Loucy (cell line): Measurements from ENCODE around the gene SLC35F6.

Source experiments
- H2AFZ ChIP-seq: fragments of 200-600 bp; sonication (generic); 2 replicates; pipeline ENCODE4 v1.6.0; 2016; ENCODE audit warnings: antibody characterized with exemption, mild to moderate bottlenecking, low read length, moderate library complexity
- H3F3A ChIP-seq: fragments of 200-600 bp; 2 replicates; pipeline ENCODE4 v1.6.0; 2016; ENCODE audit warnings: antibody characterized with exemption, low read depth, mild to moderate bottlenecking
- H3K27me3 ChIP-seq: fragments of 200-600 bp; sonication (generic); 2 replicates; pipeline ENCODE4 v1.6.1; 2014; ENCODE audit warnings: low read length, mild to moderate bottlenecking; ENCODE audit not compliant: insufficient read depth, poor library complexity, severe bottlenecking
- H3K36me3 ChIP-seq: fragments of 200-600 bp; sonication (generic); 2 replicates; pipeline ENCODE4 v1.6.1; 2016; ENCODE audit warnings: low read length; ENCODE audit not compliant: insufficient read depth
- H3K4me1 ChIP-seq: fragments of 200-600 bp; sonication (generic); 2 replicates; pipeline ENCODE4 v1.5.1; 2014; ENCODE audit warnings: low read length, mild to moderate bottlenecking; ENCODE audit not compliant: insufficient read depth, poor library complexity, severe bottlenecking
- H3K4me2 ChIP-seq: fragments of 200-600 bp; sonication (generic); 2 replicates; pipeline ENCODE4 v1.6.0; 2014; ENCODE audit warnings: antibody characterized with exemption, low read length, low read depth, mild to moderate bottlenecking; ENCODE audit not compliant: poor library complexity, severe bottlenecking
- H3K4me3 ChIP-seq: fragments of 200-600 bp; sonication (generic); 2 replicates; pipeline ENCODE4 v1.5.1; 2014; ENCODE audit warnings: low read length, mild to moderate bottlenecking, mixed read lengths; ENCODE audit not compliant: poor library complexity, severe bottlenecking
- H3K79me2 ChIP-seq: fragments of 200-600 bp; sonication (generic); 2 replicates; pipeline ENCODE4 v1.6.1; 2014; ENCODE audit warnings: low read length; ENCODE audit not compliant: insufficient read depth
- H3K9ac ChIP-seq: fragments of 200-600 bp; sonication (generic); 2 replicates; pipeline ENCODE4 v1.6.0; 2014; ENCODE audit warnings: mild to moderate bottlenecking, low read depth, low read length, moderate library complexity; ENCODE audit not compliant: poor library complexity, severe bottlenecking
- H3K9me2 ChIP-seq: fragments of 200-600 bp; sonication (generic); replicated peaks from 2 replicates; pipeline ENCODE4 v1.6.1; 2016; ENCODE audit warnings: low read depth, low read length, mixed read lengths
- H3K9me3 ChIP-seq: fragments of 200-600 bp; sonication (generic); 2 replicates; pipeline ENCODE4 v1.6.1; 2014; ENCODE audit warnings: mild to moderate bottlenecking, antibody characterized with exemption, low read length, low read depth; ENCODE audit not compliant: insufficient read depth
- H4K20me1 ChIP-seq: fragments of 200-600 bp; sonication (generic); 2 replicates; pipeline ENCODE4 v1.6.0; 2014; ENCODE audit warnings: antibody characterized with exemption, low read length, mild to moderate bottlenecking; ENCODE audit not compliant: insufficient read depth, poor library complexity, severe bottlenecking
- EZH2phosphoT487 ChIP-seq: fragments of 200-600 bp; IDR thresholded peaks from 2 replicates; pipeline ENCODE4 v1.6.1; 2018; ENCODE audit warnings: antibody characterized with exemption, mild to moderate bottlenecking, moderate library complexity, borderline replicate concordance
- TF ChIP-seq, protein P1 (sequence below): fragments of 200-600 bp; sonication (generic); conservative IDR thresholded peaks from 2 replicates; pipeline ENCODE4 v1.5.1; 2014; ENCODE audit warnings: mild to moderate bottlenecking, antibody characterized with exemption, low read length

The SLC35F6 gene

DNA sequence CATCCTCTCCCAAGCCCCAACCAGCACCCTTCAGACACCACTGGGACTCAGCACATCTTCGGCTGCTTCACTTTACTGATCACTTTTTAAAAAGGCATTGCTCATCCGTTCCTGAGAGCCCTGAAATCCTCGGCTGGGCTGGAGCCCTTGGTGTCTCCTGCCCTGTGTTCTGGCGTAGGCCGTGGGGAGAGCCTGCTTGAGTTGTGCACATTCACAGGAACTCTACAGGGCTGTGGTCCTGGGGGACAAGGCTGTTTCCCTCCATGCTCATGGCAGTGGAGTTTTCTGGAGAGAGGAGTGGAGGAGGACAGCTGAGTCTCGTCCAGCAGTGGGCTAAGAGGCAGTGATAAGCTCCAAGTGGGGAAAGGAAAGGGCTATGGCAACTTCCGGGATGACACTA lies 37.7 kb downstream of the SLC35F6 start:
- no peak overlapping the region for H3K9ac ChIP-seq
- H3K9me3 ChIP-seq: no peaks in the 10 kb centered on the region
- H3K27me3 ChIP-seq: no peaks in the 10 kb centered on the region
- no peaks in the 10 kb centered on the region; the same call in 1 of the 2 replicates for H3F3A ChIP-seq
- peaks cover 26% of the 10 kb centered on the region; the same call in 1 of the 2 replicates for H3K36me3 ChIP-seq
- H4K20me1 ChIP-seq: no peaks in the 10 kb centered on the region
- no peaks in the 10 kb centered on the region for H3K79me2 ChIP-seq
- TF ChIP-seq EZH2phosphoT487: no peak
- TF ChIP-seq, protein P1, sequence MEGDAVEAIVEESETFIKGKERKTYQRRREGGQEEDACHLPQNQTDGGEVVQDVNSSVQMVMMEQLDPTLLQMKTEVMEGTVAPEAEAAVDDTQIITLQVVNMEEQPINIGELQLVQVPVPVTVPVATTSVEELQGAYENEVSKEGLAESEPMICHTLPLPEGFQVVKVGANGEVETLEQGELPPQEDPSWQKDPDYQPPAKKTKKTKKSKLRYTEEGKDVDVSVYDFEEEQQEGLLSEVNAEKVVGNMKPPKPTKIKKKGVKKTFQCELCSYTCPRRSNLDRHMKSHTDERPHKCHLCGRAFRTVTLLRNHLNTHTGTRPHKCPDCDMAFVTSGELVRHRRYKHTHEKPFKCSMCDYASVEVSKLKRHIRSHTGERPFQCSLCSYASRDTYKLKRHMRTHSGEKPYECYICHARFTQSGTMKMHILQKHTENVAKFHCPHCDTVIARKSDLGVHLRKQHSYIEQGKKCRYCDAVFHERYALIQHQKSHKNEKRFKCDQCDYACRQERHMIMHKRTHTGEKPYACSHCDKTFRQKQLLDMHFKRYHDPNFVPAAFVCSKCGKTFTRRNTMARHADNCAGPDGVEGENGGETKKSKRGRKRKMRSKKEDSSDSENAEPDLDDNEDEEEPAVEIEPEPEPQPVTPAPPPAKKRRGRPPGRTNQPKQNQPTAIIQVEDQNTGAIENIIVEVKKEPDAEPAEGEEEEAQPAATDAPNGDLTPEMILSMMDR: no peak
- H3K4me1 ChIP-seq: no peaks in the 10 kb centered on the region
- H3K4me3 ChIP-seq: no peak overlapping the region
- H2AFZ ChIP-seq: no peak overlapping the region
- no peak overlapping the region for H3K4me2 ChIP-seq
- no peaks in the 10 kb centered on the region for H3K9me2 ChIP-seq

GRCh38 chr2:26805241-26805676 lies 41.2 kb downstream of the SLC35F6 start:
- H3K4me2 ChIP-seq: no peak overlapping the region

GRCh38 chr2:26807788-26808460 lies 43.8 kb downstream of the SLC35F6 start:
- TF ChIP-seq EZH2phosphoT487: no peak
- TF ChIP-seq, protein P1: no peak
- no peaks in the 10 kb centered on the region for H3K9me2 ChIP-seq
- no peaks in the 10 kb centered on the region for H4K20me1 ChIP-seq

More at GRCh38 chr2:26805241-26805676, 41.2 kb downstream of the SLC35F6 start:
- Histone ChIP-seq H3K4me3 (no peak overlapping the region), H3K9me3 (no peaks in the 10 kb centered on the region), H3K27me3 (no peaks in the 10 kb centered on the region), H3F3A (no peaks in the 10 kb centered on the region; the same call in 1 of the 2 replicates), H3K36me3 (peaks cover 11% of the 10 kb centered on the region; the same call in 1 of the 2 replicates), H3K9ac (no peak overlapping the region), H3K79me2 (no peaks in the 10 kb centered on the region), H4K20me1 (no peaks in the 10 kb centered on the region), H3K4me1 (no peaks in the 10 kb centered on the region), H2AFZ (no peak overlapping the region), H3K9me2 (no peaks in the 10 kb centered on the region)
- TF ChIP-seq, protein P1: no peak
- no peak for TF ChIP-seq EZH2phosphoT487

More at GRCh38 chr2:26807788-26808460, 43.8 kb downstream of the SLC35F6 start:
- Histone ChIP-seq H3K4me1 (no peaks in the 10 kb centered on the region), H3K27me3 (no peaks in the 10 kb centered on the region), H3F3A (no peaks in the 10 kb centered on the region), H3K4me2 (no peak overlapping the region), H3K9me3 (no peaks in the 10 kb centered on the region), H3K9ac (no peak overlapping the region), H3K79me2 (no peaks in the 10 kb centered on the region), H3K4me3 (no peak overlapping the region), H2AFZ (no peak overlapping the region), H3K36me3 (no peaks in the 10 kb centered on the region)
